GM12892 (cell line): Measurements from ENCODE around the gene TEX101. TPM values are rescaled to one million over a fixed set of nuclear protein-coding genes. Genes with fewer than 3 reads are reported as not detected.
"Not testable (repeated sequence)": the region's sequence is repeated elsewhere in the genome, so short reads cannot be mapped to it uniquely, and the experiment has no call there.

Source experiments
- DNase-seq: peaks from one replicate; pipeline ENCODE4 v3.0.0; 2011; ENCODE audit not compliant: insufficient read length
- FAIRE-seq: peaks from 2 replicates; lab custom pipeline; 2011; peaks lifted over from hg19 to GRCh38; lab: Jason Lieb, UNC
- POLR2A ChIP-seq: IDR thresholded peaks from 2 replicates; pipeline ENCODE4 v1.6.1; 2011; ENCODE audit warnings: low read depth, low read length, control low read depth
- POLR2AphosphoS5 ChIP-seq: IDR thresholded peaks from 2 replicates; pipeline ENCODE4 v1.6.1; 2011; ENCODE audit warnings: low read depth, low read length, control low read depth
- TAF1 ChIP-seq: IDR thresholded peaks from 2 replicates; pipeline ENCODE4 v1.6.1; 2011; ENCODE audit warnings: low read depth, mild to moderate bottlenecking, control low read depth, low read length, borderline replicate concordance
- polyA plus RNA-seq: library from polyadenylated mRNA; unstranded; fragments of >200 nt; gene quantifications from one replicate; pipeline ENCODE4 v1.2.1, GENCODE V29; 2012; ENCODE audit warnings: missing spikeins, inconsistent platforms; ENCODE audit not compliant: missing spikeins

Gene TEX101
- not detected for polyA plus RNA-seq

- DNase-seq (no peak), FAIRE-seq (no peak)
- TF ChIP-seq TAF1 (no peak), POLR2A (no peak), POLR2AphosphoS5 (no peak)
Observed at GRCh38 chr19:43414554-43414953, at the start of gene TEX101. TSS of gene TEX101 (plus strand) at chr19:43414890. CDS start at chr19:43415920, 1,030 bp downstream.

GRCh38 chr19:43365677-43366076 is 49.0 kb upstream of the TEX101 start:
- not testable (repeated sequence) for DNase-seq, FAIRE-seq

- DNase-seq (no peak), FAIRE-seq (no peak)
- TF ChIP-seq POLR2A (no peak), TAF1 (no peak), POLR2AphosphoS5 (no peak)
Observed at GRCh38 chr19:43367822-43368221, 46.9 kb upstream of the TEX101 start.

GRCh38 chr19:43368897-43369296 is 45.8 kb upstream of the TEX101 start:
- FAIRE-seq, DNase-seq: not testable (repeated sequence)

GRCh38 chr19:43371909-43372308 is 42.8 kb upstream of the TEX101 start:
- FAIRE-seq, result no peak
- no peak for DNase-seq
- TF ChIP-seq POLR2A (no peak), TAF1 (no peak), POLR2AphosphoS5 (no peak)

GRCh38 chr19:43372462-43372861 is 42.2 kb upstream of the TEX101 start:
- no peak for TF ChIP-seq TAF1
- TF ChIP-seq POLR2A, result no peak
- TF ChIP-seq POLR2AphosphoS5, result no peak
- FAIRE-seq, result no peak
- no peak for DNase-seq

- FAIRE-seq, result not testable (repeated sequence)
Observed at GRCh38 chr19:43377624-43378023, 37.1 kb upstream of the TEX101 start.

GRCh38 chr19:43380008-43380407 is 34.7 kb upstream of the TEX101 start:
- DNase-seq (no peak), FAIRE-seq (no peak)
- TF ChIP-seq TAF1 (no peak), POLR2A (no peak), POLR2AphosphoS5 (no peak)

More at GRCh38 chr19:43377624-43378023, 37.1 kb upstream of the TEX101 start:
- DNase-seq, result not testable (repeated sequence)

- TF ChIP-seq POLR2AphosphoS5 (no peak), TAF1 (no peak), POLR2A (no peak)
- FAIRE-seq (no peak), DNase-seq (no peak)
Observed at GRCh38 chr19:43380771-43381386, 33.8 kb upstream of the TEX101 start.

- DNase-seq, result not testable (repeated sequence)
- peak; percentile 56 for FAIRE-seq
Observed at GRCh38 chr19:43382586-43383216, 32.0 kb upstream of the TEX101 start.

- not testable (repeated sequence) for FAIRE-seq, DNase-seq
Observed at GRCh38 chr19:43383254-43383653, 31.4 kb upstream of the TEX101 start.

GRCh38 chr19:43383759-43384158 is 30.9 kb upstream of the TEX101 start:
- DNase-seq, FAIRE-seq: not testable (repeated sequence)

- not testable (repeated sequence) for DNase-seq, FAIRE-seq
Observed at GRCh38 chr19:43390903-43391551, 23.7 kb upstream of the TEX101 start.

GRCh38 chr19:43391552-43391935 is 23.1 kb upstream of the TEX101 start:
- not testable (repeated sequence) for DNase-seq, FAIRE-seq

- DNase-seq, FAIRE-seq: not testable (repeated sequence)
Observed at GRCh38 chr19:43393501-43393900, 21.2 kb upstream of the TEX101 start.
